Coronary artery (tissue), 2 donors: Measurements from ENCODE around the gene SLC25A13.

Experiments
- DNase-seq: peaks from one replicate; pipeline ENCODE4 v3.0.0-alpha.2; 2017; ENCODE audit warnings: low spot score
- H3K27ac ChIP-seq, 2 donors: fragments of 200-600 bp; sonication (generic); one replicate each; pipeline ENCODE4 v1.5.1; 2016 to 2019
- H3K4me3 ChIP-seq: fragments of 200-600 bp; sonication (generic); 2 replicates; pipeline ENCODE4 v1.5.1; 2016; ENCODE audit warnings: mild to moderate bottlenecking, moderate library complexity
- TF ChIP-seq, protein P1 (sequence below): fragments of 200-600 bp; sonication (generic); IDR thresholded peaks from one replicate; pipeline ENCODE4 v1.5.1; 2019; ENCODE audit warnings: antibody characterized with exemption

SLC25A13 gene

DNA sequence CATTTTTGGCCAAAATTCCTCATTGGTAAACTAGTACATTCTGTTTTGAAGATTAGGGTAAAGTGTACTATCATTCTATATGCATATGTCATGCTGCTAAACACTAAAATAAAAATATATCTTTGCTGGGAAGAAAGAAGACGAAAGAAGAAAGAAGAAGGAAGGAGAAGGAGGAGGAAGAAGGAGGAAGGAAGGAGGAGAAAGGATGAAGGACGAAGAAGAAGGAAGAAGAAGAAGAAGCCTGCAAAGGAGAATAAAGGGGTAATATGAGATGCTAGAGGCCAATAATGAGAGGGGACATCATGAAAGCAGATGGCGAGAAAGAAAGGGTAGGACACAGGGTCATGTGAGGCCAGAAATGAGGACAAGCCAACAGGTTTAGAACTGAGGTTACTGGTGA lies 8.0 kb downstream of the SLC25A13 start:
- Histone ChIP-seq H3K27ac (no peak overlapping the region), H3K4me3 (no peak overlapping the region)
- TF ChIP-seq, protein P1, sequence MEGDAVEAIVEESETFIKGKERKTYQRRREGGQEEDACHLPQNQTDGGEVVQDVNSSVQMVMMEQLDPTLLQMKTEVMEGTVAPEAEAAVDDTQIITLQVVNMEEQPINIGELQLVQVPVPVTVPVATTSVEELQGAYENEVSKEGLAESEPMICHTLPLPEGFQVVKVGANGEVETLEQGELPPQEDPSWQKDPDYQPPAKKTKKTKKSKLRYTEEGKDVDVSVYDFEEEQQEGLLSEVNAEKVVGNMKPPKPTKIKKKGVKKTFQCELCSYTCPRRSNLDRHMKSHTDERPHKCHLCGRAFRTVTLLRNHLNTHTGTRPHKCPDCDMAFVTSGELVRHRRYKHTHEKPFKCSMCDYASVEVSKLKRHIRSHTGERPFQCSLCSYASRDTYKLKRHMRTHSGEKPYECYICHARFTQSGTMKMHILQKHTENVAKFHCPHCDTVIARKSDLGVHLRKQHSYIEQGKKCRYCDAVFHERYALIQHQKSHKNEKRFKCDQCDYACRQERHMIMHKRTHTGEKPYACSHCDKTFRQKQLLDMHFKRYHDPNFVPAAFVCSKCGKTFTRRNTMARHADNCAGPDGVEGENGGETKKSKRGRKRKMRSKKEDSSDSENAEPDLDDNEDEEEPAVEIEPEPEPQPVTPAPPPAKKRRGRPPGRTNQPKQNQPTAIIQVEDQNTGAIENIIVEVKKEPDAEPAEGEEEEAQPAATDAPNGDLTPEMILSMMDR: no peak
- no peak for DNase-seq

DNA sequence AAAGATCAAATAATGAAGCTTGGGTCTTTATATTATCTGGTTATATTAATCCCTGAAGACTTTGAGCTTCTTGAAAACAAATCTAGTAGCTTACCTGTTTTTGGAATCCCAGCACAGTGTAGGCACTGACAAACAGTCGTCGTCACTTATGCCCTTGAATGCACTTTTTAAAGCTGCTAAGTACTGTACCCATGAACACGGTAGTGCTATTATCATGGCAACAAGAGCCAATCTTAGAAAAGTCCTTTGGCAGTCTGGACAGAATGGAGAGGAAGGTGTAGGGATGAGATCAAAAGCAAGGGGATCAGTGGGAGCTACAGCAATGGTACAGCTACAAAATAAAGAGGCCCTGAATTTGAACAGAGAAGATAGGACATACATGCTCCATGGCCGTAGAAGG lies 9.4 kb downstream of the SLC25A13 start:
- Histone ChIP-seq H3K4me3 (no peak overlapping the region), H3K27ac (no peak overlapping the region)
- TF ChIP-seq, protein P1: no peak
- DNase-seq: no peak

DNA sequence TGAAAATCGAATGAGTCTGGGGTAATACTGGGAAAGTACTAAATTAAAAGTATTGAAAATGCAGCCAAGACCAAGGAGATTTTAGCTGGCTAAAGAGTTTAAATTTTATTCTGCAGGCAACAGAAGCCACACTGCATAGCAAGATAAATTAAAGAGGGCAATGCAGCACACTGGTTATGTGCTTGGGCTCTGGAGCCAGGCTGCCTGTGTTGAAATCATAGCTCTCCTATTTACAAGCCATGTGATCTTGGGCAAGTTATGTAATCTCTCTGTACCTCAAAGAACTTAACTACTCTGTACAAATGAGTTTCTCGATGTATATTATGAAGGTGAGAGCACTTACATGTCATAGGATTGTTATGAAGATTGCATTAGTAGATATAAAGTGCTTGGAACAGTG lies 9.9 kb downstream of the SLC25A13 start:
- TF ChIP-seq, protein P1: no peak
- Histone ChIP-seq H3K4me3 (no peak overlapping the region), H3K27ac (no peak overlapping the region)
- no peak for DNase-seq

DNA sequence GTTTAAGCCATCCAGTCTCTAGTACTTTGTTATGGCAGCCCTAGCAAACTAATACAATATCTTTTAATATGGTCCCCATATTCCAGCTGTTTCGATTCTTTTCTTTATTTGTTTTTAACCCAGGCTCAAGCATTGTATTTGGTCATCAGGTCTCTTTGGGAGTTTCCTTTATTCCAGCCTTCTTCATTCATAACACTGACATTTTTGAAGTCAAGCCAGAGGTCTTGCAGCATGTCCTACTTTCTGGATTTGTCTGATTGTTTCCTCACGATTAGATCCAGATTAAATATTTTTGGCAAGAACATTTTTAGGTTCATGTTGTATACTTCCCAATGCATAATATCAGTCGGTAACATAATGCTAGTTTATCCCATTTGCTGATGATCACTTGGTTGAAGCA lies 11.8 kb downstream of the SLC25A13 start:
- Histone ChIP-seq H3K4me3 (no peak overlapping the region), H3K27ac (no peak overlapping the region)
- no peak for DNase-seq
- TF ChIP-seq, protein P1: no peak

DNA sequence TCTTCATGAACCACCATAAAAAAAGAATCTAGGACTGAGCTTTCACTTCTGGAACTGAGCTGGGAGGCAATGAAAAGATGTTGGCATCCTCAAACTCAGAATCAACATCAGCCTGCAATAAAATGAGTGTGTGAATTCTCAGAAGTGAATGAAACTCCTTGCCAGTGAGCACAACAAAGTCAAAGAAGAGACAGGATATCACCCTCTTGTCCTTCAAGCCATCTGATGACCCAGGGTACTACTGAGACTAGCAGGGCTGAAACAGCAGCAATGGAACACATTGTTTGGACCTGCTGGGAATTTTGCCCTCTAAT lies 13.0 kb downstream of the SLC25A13 start:
- no peak overlapping the region for H3K4me3 ChIP-seq
- no peak overlapping the region for H3K27ac ChIP-seq
- TF ChIP-seq, protein P1: no peak
- DNase-seq: no peak

DNA sequence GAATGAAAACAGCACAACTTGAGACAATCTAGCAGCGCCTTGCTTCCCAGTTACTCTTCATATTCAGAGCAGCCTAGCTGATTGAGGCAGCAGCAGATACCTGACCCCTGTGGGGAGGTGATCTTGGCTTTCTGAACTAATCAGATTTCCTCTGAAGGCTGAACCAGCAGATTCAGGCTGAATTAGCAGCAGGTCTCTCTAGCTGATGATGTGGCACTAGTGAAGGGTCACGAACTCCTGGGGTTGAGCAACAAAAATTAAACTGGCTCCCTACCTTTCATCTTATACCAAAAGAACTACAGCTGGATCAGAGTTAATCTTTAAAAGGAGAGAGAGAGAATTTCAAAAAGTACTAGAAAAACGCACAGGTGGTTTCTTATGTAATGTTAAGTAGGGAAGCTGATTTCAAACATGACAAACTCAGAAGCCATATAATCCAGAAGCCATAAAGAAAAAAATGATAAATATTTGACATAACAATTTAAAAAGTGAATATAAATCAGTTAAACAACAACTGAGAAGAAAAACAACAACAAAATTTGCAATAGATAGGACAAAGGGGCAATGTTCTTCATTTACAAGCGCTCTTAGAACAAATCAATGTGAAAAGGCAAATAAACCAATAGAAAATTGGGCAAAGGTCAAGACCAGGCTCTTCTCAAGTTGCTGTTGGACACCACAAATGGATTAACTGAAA lies 13.5 kb downstream of the SLC25A13 start:
- Histone ChIP-seq H3K4me3 (no peak overlapping the region), H3K27ac (no peak overlapping the region)
- TF ChIP-seq, protein P1: no peak
- DNase-seq: no peak

DNA sequence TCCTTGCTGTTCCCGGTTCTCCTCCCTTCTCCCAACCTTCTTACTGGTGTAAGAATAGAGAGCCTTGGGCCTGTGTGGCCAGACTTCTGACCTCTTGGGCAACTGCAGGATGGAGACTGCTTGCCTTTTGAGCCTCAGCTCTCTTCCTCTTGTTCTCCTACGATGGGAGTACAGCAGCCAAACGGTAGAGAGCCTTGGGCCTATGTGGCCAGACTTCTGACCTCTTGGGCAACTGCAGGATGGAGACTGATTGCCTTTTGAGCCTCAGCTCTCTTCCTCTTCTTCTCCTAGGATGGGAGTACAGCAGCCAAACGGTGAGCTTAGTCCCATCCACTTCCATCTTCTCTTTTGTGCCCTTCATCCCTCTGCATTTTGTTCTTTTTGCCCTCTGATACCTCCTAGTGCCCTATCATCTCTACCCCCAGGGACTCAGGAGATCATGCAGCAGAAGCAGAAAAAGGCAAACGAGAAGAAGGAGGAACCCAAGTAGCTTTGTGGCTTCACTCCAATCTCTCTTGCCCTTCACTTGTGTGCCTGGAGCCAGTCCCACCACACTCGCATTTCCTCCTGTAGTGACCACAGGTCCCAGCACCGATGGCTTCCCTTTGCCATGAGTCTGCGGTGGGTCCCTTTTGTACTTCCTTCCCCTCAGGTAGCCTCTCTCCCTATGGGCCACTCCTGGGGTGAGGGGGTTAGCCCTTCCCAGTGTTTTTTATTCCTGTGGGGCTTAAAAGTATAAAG lies 15.3 kb downstream of the SLC25A13 start:
- Histone ChIP-seq H3K4me3 (no peak overlapping the region), H3K27ac (no peak overlapping the region)
- DNase-seq: no peak
- TF ChIP-seq, protein P1: no peak
